Measurements from ENCODE around the gene NDUFA7.
"Not testable (repeated sequence)": the region's sequence is repeated elsewhere in the genome, so short reads cannot be mapped to it uniquely, and the experiment has no call there.

NDUFA7 gene

DNA sequence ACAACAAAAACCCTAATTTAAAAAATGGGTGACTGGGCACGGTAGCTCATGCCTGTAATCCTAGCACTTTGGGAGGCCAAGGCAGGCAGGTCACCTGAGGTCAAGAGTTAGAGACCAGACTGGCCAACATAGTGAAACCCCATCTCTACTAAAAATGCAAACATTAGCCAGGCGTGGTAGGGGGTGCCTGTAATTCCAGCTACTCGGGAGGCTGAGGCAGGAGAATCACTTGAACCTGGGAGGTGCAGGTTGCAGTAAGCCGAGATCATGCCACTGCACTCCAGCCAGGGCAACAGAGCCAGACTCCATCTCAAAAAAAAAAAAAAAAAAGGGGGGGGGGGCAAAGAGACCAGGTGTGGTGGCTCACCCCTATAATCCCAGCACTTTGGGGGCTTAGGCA, 56.9 kb downstream of the NDUFA7 start:
- DNase-seq (ENCODE audit: low read depth in 3 of 3): not testable (repeated sequence)

DNA sequence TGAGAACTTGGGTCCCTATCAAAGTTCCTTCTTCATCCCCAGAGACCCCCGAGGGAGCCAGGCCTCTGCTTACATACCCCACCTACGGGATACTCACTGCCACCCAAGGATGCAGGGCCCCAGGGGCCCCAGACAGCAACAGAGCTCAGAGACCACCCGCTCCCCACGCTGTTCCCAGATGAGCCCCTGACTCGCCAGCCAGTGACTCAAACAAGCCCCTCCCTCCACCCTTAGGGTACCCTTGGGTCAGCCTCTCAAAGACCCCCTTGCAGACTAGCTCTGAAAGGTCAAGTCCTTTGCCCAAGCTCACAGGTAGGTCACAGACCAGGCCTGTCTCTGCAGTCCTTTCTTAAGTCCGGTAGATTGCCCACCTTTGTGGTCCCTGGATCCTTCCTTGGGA, 58.7 kb downstream of the NDUFA7 start:
- DNase-seq (ENCODE audit: low read depth in 3 of 3): no peak

DNA sequence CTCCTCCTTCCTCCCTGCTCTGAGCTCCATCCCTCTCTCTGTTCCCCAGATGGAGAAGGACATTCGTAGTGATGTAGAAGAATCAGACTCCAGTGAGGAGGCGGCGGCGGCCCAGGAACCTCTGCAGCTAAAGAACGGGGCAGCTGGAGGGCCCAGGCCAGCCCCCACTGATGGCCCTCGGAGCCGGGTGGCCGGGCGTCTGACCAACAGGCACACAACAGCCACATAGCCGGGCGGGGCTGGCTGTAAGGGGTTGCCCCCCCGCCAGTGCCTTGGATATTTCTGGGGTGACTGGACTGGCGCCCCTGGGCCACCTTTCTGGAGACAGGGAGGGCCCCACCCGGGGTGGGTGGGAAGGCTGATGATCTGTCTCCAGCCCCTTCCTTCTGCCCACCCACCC, 59.3 kb downstream of the NDUFA7 start:
- no peak for DNase-seq (ENCODE audit: low read depth in 3 of 3)

DNA sequence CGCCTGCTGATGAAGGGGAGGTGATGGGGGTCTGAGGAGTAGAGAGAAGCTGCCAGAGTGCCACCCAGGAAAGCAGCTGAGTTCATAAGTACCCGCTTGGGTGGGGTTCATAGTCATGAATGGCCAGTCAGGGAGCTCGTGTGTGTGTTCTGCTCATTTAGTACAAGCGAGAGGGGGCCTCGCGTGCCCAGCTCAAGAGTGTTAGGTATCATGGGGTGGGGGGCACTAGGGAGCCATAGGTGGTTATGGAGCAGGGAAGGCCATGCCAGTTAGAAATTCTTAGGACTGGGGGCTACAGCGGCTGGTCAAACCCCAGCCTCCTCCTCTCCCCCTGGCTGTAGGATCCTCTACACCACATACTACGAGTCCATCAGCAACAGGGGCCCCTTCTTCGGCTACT, 59.8 kb downstream of the NDUFA7 start:
- no peak for DNase-seq (ENCODE audit: low read depth in 3 of 3)

Data from stimulated activated CD4-positive, alpha-beta T cell treated with anti-CD3 and anti-CD28 coated beads, TNF-alpha, amount 100 ng/mL, for 48 hours (primary cell).